Spleen (tissue), 11 donors: ENCODE data around the gene PALLD. TPM values are rescaled to one million over a fixed set of nuclear protein-coding genes. Genes with fewer than 3 reads are reported as not detected.

Source experiments
- DNase-seq: peaks from one replicate; pipeline ENCODE4 v3.0.0-alpha.2; 2020
- H3K27ac ChIP-seq, 8 donors: fragments of 200-600 bp; sonication (generic) in 7 of 8; 1 replicate in 4 of 8; 2 replicates in 4 of 8; pipeline versions ENCODE4 v1.5.0 to v1.8.0; 2016 to 2021; ENCODE audit warnings: inconsistent platforms in 4 of 8, mild to moderate bottlenecking in 4 of 8, moderate library complexity in 1 of 8
- H3K27me3 ChIP-seq, 7 donors: fragments of 200-600 bp; sonication (generic) in 6 of 7; replicated peaks in 1 of 7; 1 replicate in 4 of 7; 2 replicates in 3 of 7; pipeline versions ENCODE4 v1.5.0 to v1.8.0; 2016 to 2021; ENCODE audit warnings: inconsistent platforms in 3 of 7, mild to moderate bottlenecking in 1 of 7
- H3K36me3 ChIP-seq, 6 donors: fragments of 200-600 bp; sonication (generic) in 5 of 6; 1 replicate in 4 of 6; 2 replicates in 2 of 6; pipeline versions ENCODE4 v1.5.0 to v1.8.0; 2016 to 2021; ENCODE audit warnings: inconsistent platforms in 2 of 6
- H3K4me1 ChIP-seq, 6 donors: fragments of 200-600 bp; sonication (generic) in 5 of 6; 1 replicate in 3 of 6; 2 replicates in 3 of 6; pipeline versions ENCODE4 v1.5.0 to v1.8.0; 2016 to 2021; ENCODE audit warnings: inconsistent platforms in 3 of 6
- H3K4me3 ChIP-seq, 8 donors: fragments of 200-600 bp; sonication (generic) in 7 of 8; 1 replicate in 4 of 8; 2 replicates in 4 of 8; pipeline versions ENCODE4 v1.5.0 to v1.8.0; 2016 to 2021; ENCODE audit warnings: inconsistent platforms in 4 of 8, mild to moderate bottlenecking in 4 of 8, moderate library complexity in 2 of 8
- H3K9me3 ChIP-seq, 8 donors: fragments of 200-600 bp; sonication (generic) in 7 of 8; 1 replicate in 4 of 8; 2 replicates in 4 of 8; pipeline versions ENCODE4 v1.5.0 to v1.8.0; 2016 to 2021; ENCODE audit warnings: inconsistent platforms in 4 of 8
- CTCF ChIP-seq, 11 experiments: fragments of 200-600 bp in 7 of 11; fragments of 450-650 bp in 4 of 11; sonication (generic) in 4 of 11; IDR thresholded peaks in 8 of 11; conservative IDR thresholded peaks in 3 of 11; 1 replicate in 7 of 11; 2 replicates in 4 of 11; pipeline versions ENCODE4 v1.4.0 to v1.8.0; 2016 to 2021; ENCODE audit warnings: antibody characterized with exemption in 11 of 11, inconsistent platforms in 4 of 11, mild to moderate bottlenecking in 1 of 11
- POLR2A ChIP-seq, 3 donors: fragments of 450-650 bp; IDR thresholded peaks; one replicate each; pipeline ENCODE4 v1.5.1; 2017; ENCODE audit warnings: antibody characterized with exemption in 3 of 3, mild to moderate bottlenecking in 1 of 3
- POLR2AphosphoS5 ChIP-seq, 3 donors: sonication (generic); formaldehyde crosslinking; IDR thresholded peaks; one replicate each; pipeline ENCODE4 v1.5.1; 2017; ENCODE audit warnings: antibody characterized with exemption in 3 of 3
- WGBS, 5 donors: extraction: QIAGEN DNeasy Blood & Tissue Kit in 3 of 5; methylation state at CpG; one replicate each; pipeline versions ENCODE4 v1.1.5 to v1.1.7; 2013 to 2018; 5-methylcytosine and 5-hydroxymethylcytosine counted together
- intact Hi-C: fragments of 100-400 bp; cut with DNase I; formaldehyde crosslinking; loops from one replicate; pipeline ENCODE4 v1.15.0; 2023; ENCODE audit warnings: low total_unique reads
- polyA plus RNA-seq, 3 donors: library from polyadenylated mRNA; stranded (reverse); fragments of 200-250 nt; gene quantifications; one replicate each; pipeline ENCODE4 v1.2.1, GENCODE V29; 2013
- total RNA-seq, 7 donors: library from RNA; depleted of rRNA in 3 of 7; stranded (reverse); fragments of >200 nt in 3 of 7; fragmentation: NEBNext Ultra II Directional in 4 of 7; extraction: Animal tissue kit (Norgen Biotek cat#: 25700) in 4 of 7; gene quantifications; one replicate each; pipeline versions ENCODE4 v1.1.0 to v1.2.1, GENCODE V29; 2016 to 2021
- donor health status: healthy with polysubstance abuse.
- donor health status: DM: no; HTN: no; CAD: no; lungs with moderate emphysema.
- donor health status: DM: no; HTN: no; CAD: no.
- donor health status: Bipolar disorder and iron deficiency.
- donor health status: healthy.
- donor health status: DM: no; HTN: no; CAD: no.
- donor health status: DM: yes; HTN: yes; CAD: no.

The PALLD gene
- total and polyA plus RNA-seq, 10 donors: 24.3 to 228 (median 142) TPM

DNA sequence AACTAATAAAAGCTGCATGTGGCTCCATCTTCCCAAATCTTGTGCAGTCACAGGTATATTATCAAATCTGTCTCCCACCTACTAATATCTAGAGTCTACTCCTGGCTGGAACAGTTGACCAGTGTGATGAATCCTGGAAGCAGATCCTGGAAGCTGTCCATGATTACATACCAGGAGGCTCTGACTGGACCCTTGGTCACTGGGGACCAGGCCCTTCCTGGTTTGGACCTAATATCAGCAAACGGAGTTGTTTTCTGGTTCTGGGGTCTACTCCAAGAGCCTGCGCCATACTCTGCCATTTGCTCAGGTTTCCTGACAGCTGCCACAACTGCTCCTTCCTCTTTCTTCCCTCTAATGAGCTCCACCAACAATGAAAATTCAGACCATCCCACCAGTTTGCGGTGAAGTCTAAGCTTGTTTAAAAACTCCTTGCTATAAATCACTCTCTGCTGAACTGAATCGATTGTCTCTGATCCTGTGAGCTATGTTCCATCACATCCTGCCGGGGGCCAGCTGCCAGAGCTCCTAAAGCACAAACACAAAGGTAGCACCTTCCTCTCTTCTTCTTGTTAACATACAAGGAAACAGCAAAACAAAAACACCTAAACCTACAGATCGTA lies 114.2 kb downstream of the PALLD start:
- no peak for DNase-seq
- H3K27me3 ChIP-seq: no peaks in the 10 kb centered on the region
- intact Hi-C loops: no loop called here
- no peak for TF ChIP-seq POLR2AphosphoS5 (IDR thresholded peaks at IDR 0.05)
- TF ChIP-seq CTCF (IDR thresholded peaks at IDR 0.05 in 8 of 11, conservative IDR thresholded peaks at IDR 0.05 in 3 of 11): no peak
- no peak for TF ChIP-seq POLR2A (IDR thresholded peaks at IDR 0.05)
- WGBS, 5 donors: 38 to 50% (median 44%) methylated on average over 6 of the region's 6 CpGs
- no peaks in the 10 kb centered on the region for H3K36me3 ChIP-seq
- no peaks in the 10 kb centered on the region for H3K4me1 ChIP-seq
- no peak overlapping the region for H3K4me3 ChIP-seq
- no peaks in the 10 kb centered on the region for H3K9me3 ChIP-seq
- no peak overlapping the region for H3K27ac ChIP-seq

DNA sequence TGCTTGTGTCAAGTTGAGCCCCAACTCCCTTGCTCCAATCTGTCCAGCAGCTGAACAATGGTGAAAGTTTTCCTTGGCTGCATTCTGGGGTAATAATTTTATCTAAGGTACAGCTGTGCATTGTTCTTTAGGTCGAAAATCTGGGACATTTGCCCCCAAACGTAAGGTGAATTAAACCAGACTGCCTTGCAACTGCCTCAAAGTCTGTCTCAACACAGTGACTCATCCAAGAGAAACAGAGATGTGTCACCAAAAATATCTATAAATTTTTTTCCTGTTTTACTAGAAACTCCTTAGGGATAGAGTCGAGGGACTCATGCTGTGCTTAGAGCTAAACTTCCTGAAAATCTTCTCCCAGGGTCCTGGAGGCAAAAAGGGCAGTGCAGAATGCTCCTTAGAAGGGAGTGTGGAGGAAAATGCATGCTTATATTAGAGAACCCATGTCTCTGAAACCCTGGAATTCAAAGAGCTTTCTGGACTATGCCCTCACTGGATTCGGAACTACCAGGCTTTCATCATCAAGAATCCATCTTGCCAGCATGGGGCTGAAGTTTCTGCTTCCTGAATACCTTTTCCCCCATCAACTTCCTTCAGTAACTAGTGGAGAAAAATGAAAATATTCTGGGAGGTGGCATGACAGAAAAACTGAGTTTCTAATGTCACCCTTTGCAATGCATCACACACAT lies 115.7 kb downstream of the PALLD start:
- Histone ChIP-seq H3K36me3 (no peaks in the 10 kb centered on the region), H3K4me3 (no peak overlapping the region), H3K27me3 (no peaks in the 10 kb centered on the region), H3K9me3 (no peaks in the 10 kb centered on the region), H3K27ac (no peak overlapping the region), H3K4me1 (no peaks in the 10 kb centered on the region)
- TF ChIP-seq CTCF (IDR thresholded peaks at IDR 0.05 in 8 of 11, conservative IDR thresholded peaks at IDR 0.05 in 3 of 11): no peak
- no peak for TF ChIP-seq POLR2A (IDR thresholded peaks at IDR 0.05)
- no peak for TF ChIP-seq POLR2AphosphoS5 (IDR thresholded peaks at IDR 0.05)
- no peak for DNase-seq
- 63 to 80% (median 75%) methylated on average over 4 of the region's 4 CpGs for WGBS, 5 donors
- intact Hi-C loops: no loop called here

DNA sequence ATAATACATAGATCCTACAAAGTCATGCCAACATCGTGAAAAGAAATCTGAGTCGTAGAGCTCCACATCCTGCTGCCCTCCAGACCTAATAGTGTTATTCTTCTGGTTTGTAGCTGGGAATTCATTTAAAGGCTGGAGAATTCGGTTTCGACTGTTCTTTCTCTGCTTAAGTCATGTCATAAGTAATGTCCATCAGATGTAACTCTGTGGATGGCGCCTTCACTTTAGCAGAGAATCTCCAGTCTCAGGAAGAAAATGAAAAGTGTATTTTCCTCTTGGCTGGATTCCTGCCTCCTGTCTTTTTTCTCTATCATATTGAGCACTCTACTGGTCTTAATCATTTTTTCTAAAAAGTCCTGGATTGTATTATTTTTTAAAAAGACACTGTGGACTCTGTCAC lies 117.0 kb downstream of the PALLD start:
- no peaks in the 10 kb centered on the region for H3K27me3 ChIP-seq
- no peak for TF ChIP-seq POLR2A (IDR thresholded peaks at IDR 0.05)
- no peak for TF ChIP-seq POLR2AphosphoS5 (IDR thresholded peaks at IDR 0.05)
- TF ChIP-seq CTCF (IDR thresholded peaks at IDR 0.05 in 8 of 11, conservative IDR thresholded peaks at IDR 0.05 in 3 of 11): no peak
- H3K4me1 ChIP-seq: no peaks in the 10 kb centered on the region
- intact Hi-C loops: no loop called here
- H3K36me3 ChIP-seq: no peaks in the 10 kb centered on the region
- 87 to 93% (median 90%) methylated on average over 5 of the region's 5 CpGs for WGBS, 5 donors
- no peak for DNase-seq
- no peak overlapping the region for H3K4me3 ChIP-seq
- H3K27ac ChIP-seq: no peak overlapping the region
- H3K9me3 ChIP-seq: no peaks in the 10 kb centered on the region

- H3K4me3 ChIP-seq: no peak overlapping the region
- intact Hi-C loops: no loop called here
- H3K36me3 ChIP-seq: no peaks in the 10 kb centered on the region
- no peak overlapping the region for H3K27ac ChIP-seq
- TF ChIP-seq POLR2A (IDR thresholded peaks at IDR 0.05): no peak
- no peak for TF ChIP-seq POLR2AphosphoS5 (IDR thresholded peaks at IDR 0.05)
- TF ChIP-seq CTCF (IDR thresholded peaks at IDR 0.05 in 8 of 11, conservative IDR thresholded peaks at IDR 0.05 in 3 of 11): no peak
- WGBS, 5 donors: 81 to 95% (median 90%) methylated on average over 4 of the region's 4 CpGs
- no peaks in the 10 kb centered on the region for H3K9me3 ChIP-seq
- no peak for DNase-seq
- no peaks in the 10 kb centered on the region for H3K4me1 ChIP-seq
- H3K27me3 ChIP-seq: no peaks in the 10 kb centered on the region
Observed at GRCh38 chr4:168614281-168615057, 117.6 kb downstream of the PALLD start.
